KOPT-K1 (cell line): ENCODE data around the gene PRDX3.
"Not testable (repeated sequence)": the region's sequence is repeated elsewhere in the genome, so short reads cannot be mapped to it uniquely, and the experiment has no call there.

ENCODE experiments used
- H3K27ac ChIP-seq: fragments of 200-600 bp; sonication (generic); 2 replicates; pipeline ENCODE4 v1.5.1; 2016; ENCODE audit warnings: antibody characterized with exemption, mild to moderate bottlenecking, low read depth, low read length; ENCODE audit not compliant: poor library complexity, severe bottlenecking
- H3K36me3 ChIP-seq: fragments of 200-600 bp; sonication (generic); 2 replicates; pipeline ENCODE4 v1.5.1; 2017; ENCODE audit warnings: antibody characterized with exemption, mild to moderate bottlenecking, low read length, moderate library complexity; ENCODE audit not compliant: insufficient read depth
- H3K9me3 ChIP-seq: fragments of 200-600 bp; sonication (generic); 2 replicates; pipeline ENCODE4 v1.5.1; 2017; ENCODE audit warnings: antibody characterized with exemption, low read length, mild to moderate bottlenecking; ENCODE audit not compliant: insufficient read depth, poor library complexity, severe bottlenecking

PRDX3 gene

GRCh38 chr10:119190954-119191785, 12.6 kb upstream of the PRDX3 start:
- Histone ChIP-seq H3K27ac (no peak overlapping the region), H3K9me3 (no peaks in the 10 kb centered on the region), H3K36me3 (no peaks in the 10 kb centered on the region)

- H3K36me3 ChIP-seq: no peaks in the 10 kb centered on the region
- peak overlapping the region; percentile 14 for H3K27ac ChIP-seq
- no peaks in the 10 kb centered on the region for H3K9me3 ChIP-seq
Measured at GRCh38 chr10:119190353-119190752, 11.7 kb upstream of the PRDX3 start.

- peak overlapping the region; percentile 14 for H3K27ac ChIP-seq
- H3K9me3 ChIP-seq: no peaks in the 10 kb centered on the region
- no peaks in the 10 kb centered on the region for H3K36me3 ChIP-seq
Measured at GRCh38 chr10:119189811-119190282, 11.2 kb upstream of the PRDX3 start.

GRCh38 chr10:119183664-119184412, 5.2 kb upstream of the PRDX3 start:
- H3K9me3 ChIP-seq: no peaks in the 10 kb centered on the region
- H3K36me3 ChIP-seq: no peaks in the 10 kb centered on the region
- no peak overlapping the region for H3K27ac ChIP-seq

- not testable (repeated sequence) for H3K27ac ChIP-seq, H3K9me3 ChIP-seq
- H3K36me3 ChIP-seq: peaks cover 15% of the 10 kb centered on the region
Measured at GRCh38 chr10:119180850-119181400, 2.3 kb upstream of the PRDX3 start.

- H3K36me3 ChIP-seq: peaks cover 46% of the 10 kb centered on the region
- H3K27ac ChIP-seq: peak overlapping the region; percentile 92
- H3K9me3 ChIP-seq: no peaks in the 10 kb centered on the region
Measured at GRCh38 chr10:119177708-119178371, 772 bp downstream of the PRDX3 start.

- H3K36me3 ChIP-seq: peaks cover 63% of the 10 kb centered on the region
- H3K9me3 ChIP-seq: no peaks in the 10 kb centered on the region
- peak overlapping the region; percentile 92 for H3K27ac ChIP-seq
Measured at GRCh38 chr10:119176166-119176565, 2.4 kb downstream of the PRDX3 start.

- Histone ChIP-seq H3K36me3 (peaks cover 84% of the 10 kb centered on the region), H3K9me3 (no peaks in the 10 kb centered on the region), H3K27ac (no peak overlapping the region)
Measured at GRCh38 chr10:119174109-119174508, 4.5 kb downstream of the PRDX3 start.

GRCh38 chr10:119167041-119167440, 11.6 kb downstream of the PRDX3 start:
- Histone ChIP-seq H3K27ac (peak overlapping the region; percentile 87), H3K36me3 (peaks cover 77% of the 10 kb centered on the region), H3K9me3 (no peaks in the 10 kb centered on the region)

- Histone ChIP-seq H3K36me3 (peaks cover 77% of the 10 kb centered on the region), H3K9me3 (no peaks in the 10 kb centered on the region), H3K27ac (peak overlapping the region; percentile 87)
Measured at GRCh38 chr10:119166564-119166963, 12.0 kb downstream of the PRDX3 start.

- peak overlapping the region; percentile 87 for H3K27ac ChIP-seq
- H3K36me3 ChIP-seq: peaks cover 77% of the 10 kb centered on the region
- no peaks in the 10 kb centered on the region for H3K9me3 ChIP-seq
Measured at GRCh38 chr10:119166118-119166500, 12.5 kb downstream of the PRDX3 start.

GRCh38 chr10:119165171-119166117, 13.2 kb downstream of the PRDX3 start, which contains the start of gene SFXN4:
TSS of gene SFXN4 (minus strand) at chr10:119165714. CDS start at chr10:119165647, 67 bp downstream.
- Histone ChIP-seq H3K36me3 (peaks cover 77% of the 10 kb centered on the region), H3K27ac (peak within 1 kb of the TSS; percentile 87), H3K9me3 (no peaks in the 10 kb centered on the region)

- H3K36me3 ChIP-seq: peaks cover 77% of the 10 kb centered on the region
- no peak overlapping the region for H3K27ac ChIP-seq
- no peaks in the 10 kb centered on the region for H3K9me3 ChIP-seq
Measured at GRCh38 chr10:119162452-119163092, 16.0 kb downstream of the PRDX3 start.
